HG03108 (cell line): ENCODE data around the gene ASF1A.

Source experiments
- ATAC-seq: cut with Tn5 transposase; IDR thresholded peaks from one replicate; pipeline ENCODE4 v1.9.1; 2021; ENCODE audit warnings: moderate library complexity; ENCODE audit not compliant: unreplicated experiment

The ASF1A gene

DNA sequence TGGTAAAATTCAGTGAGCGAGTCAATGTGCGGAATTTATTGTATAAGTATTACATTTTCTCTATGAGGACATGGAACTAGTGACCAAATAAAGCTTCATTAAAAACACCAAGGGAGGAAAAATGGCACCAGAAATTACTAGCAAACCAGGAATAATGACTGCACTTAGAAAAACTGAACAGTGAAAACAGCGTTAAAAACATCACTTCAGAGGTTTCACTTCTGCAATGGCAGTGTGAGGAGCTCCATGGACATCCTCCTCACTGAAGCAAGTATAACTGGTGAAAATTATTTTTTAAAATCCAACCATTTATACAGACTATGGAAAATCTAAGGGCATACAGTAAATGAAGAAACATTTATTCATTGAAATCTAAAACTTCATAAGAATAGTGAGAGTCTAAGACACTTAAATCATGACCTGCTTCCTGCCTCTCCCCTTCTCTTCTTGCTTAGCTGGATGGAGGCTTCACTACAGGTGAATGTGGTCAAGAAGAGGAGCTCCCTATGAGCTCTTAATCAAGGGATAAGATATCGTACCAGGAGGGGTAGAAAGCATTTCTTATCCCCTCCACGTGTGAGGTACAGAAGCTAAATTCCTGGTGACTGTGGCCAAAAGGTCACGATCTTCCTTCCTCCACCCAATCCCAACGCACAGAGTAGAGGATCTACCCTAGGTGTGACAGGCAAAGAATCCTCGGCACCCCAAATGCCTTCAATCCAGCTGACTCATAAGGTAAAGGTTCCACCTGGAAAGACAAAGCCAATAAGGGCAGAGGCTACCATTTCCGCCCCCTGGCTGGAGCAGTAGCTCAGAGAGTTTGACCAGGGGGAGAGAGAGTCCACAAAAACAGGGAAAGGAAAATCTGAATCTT is 12.3 kb upstream of the ASF1A start:
- no peak for ATAC-seq

DNA sequence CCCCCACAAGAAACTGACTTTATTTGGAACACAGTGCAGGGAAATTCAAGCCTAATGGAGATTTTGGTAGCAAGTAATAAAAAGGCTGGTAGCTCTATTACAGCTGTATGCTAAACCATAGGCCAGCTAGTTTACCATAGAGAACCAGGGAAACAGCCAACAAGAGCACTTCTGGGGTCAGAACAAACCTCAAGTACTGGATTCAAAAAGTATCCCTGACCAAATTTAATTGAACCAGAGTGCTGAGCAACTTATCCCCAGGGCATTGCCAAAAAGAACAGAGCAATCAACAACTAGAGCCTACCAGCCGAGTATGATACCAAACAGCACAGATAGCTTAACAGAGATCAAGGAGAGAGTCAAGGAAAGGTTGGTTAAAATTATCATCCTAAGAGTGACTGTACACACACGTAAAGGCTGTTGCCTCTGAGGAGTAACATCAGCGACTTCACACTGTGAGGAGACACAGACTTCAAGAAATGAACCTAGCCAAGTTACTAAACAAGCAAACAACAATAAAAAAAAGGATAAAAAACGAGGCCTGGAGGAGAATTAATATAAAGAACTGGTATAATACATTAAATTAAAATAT is 11.5 kb upstream of the ASF1A start:
- no peak for ATAC-seq

DNA sequence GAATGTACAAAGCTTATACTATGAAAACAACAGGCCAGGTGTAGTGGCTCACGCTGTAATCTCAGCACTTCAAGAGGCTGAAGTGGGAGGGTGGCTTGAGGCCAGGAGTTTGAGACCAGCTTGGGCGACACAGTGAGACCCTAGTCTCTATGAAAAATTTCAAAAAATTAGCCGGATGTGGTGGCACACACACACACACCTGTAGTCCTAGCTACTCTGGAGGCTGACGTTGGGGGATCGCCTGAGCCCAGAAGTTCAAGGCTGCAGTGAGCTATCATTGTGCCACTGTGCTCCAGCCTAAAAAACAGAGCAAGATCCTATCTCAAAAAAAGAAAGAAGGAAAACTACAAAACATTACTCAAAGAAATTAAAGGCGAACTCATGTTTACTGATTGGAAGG is 7.3 kb upstream of the ASF1A start:
- no peak for ATAC-seq

DNA sequence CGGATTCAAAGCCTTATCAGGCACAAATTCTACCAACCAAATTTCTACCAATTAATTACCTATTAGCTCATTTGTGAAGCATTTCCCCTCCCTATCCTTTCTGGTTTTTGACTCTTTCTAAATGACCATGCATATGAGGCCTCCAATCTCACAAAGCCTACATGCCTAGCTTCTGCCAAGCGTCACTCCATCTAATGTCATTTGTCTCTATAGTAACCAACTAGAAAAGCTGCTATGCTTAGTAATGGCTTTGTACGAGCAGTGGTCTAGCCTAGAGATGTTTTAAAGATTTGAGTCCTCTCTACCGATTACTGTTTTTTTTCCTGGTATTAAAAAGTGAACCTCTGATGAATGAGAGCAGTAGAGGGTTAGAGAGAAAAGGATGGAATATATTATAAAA is 4.8 kb upstream of the ASF1A start:
- no peak for ATAC-seq

DNA sequence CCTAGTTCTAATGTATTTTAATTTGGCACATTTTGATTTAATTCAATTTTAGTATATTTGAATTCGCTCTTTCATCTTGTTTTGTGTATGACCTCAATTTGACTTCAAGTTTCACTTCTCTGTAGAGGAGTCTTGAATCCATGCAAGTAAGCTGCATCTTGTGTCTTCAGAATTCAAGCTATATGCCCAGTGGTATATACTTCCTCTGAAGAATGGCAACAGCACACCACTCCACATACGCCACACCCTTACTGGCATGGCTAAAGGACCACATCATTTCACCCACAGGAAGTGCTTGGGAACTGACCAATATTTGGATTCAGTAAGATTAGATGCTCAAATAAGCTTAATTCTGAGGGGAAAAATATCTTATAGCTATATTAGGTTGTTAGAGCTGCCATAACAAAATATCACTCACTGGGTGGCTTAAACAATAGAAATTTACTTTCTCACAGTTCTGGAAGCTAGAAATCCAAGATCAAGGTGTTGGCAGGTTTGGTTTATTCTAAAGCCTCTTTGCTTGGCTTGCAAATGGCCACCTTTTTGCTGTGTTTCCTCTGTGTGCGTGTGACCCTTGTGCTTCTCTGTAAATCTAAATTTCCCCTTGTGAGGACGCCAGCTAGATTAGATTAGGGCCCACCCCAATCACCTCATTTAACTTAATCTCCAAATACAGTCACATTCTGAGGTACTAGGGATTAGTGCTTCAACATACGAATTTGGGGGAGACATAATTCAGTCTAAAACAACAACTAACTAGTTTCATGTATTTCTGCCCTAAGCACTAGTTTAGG is 2.8 kb upstream of the ASF1A start:
- no peak for ATAC-seq

DNA sequence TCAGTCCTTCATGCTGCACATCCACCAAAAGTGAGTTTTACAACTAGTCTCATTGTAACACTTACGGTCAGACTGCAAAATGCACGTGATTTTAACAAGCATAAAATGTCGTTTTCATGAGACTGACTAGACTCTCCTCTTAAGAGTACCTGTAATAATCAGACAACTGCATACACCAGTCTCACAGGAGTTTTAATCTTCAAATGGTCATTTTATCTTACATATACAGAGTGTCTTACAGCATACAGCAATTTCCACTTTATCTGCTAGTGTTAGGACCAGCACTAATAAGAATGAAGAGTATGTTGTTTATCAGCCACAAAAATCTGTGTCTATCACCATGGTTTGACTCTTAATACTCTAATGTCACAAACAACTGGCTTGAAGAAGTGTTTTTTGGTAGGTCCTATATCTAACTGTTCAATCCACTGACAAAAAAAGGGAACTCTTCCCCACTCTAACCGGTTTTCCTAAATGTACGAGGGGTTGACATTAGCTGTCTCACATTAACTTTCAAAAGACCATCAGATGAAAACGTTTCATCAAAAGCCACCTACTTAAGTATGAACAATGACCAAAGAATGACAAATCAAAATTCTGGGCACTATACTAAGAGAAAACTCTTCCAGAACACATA is 1.5 kb upstream of the ASF1A start:
- ATAC-seq = no peak

DNA sequence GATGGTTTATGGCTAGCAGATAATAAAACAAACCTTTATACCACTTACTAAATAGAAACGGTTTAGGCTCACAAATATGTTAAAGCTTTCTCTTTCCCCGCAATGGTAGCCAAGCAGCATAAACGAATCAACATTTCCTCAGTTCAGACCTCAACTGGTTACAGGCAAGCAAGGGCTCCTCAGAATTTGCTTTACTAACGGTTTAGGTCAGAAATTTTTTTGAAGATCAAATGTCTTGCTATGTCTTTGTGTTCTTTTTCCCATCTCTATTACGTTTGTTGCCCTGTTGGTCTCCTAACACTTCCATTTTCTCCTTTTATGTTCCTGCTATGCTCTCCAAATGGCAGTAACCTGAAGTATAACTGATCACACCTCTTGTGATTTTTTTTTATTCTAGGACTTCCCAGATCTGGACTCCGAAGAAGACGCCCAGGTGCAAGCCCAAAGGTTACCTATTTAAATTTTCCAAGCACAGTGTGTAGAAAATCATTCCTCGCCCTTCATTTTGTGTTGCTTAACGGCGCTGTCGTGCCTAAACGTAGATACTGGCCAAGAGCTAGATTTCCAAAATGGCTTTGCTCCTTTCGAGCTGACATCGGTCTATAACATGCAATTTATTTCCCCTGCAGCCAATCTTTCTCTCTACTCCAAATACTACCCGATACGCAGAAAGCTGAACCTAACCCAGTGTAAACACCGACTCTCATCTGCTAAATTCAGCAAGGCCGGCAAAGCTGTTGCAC is 717 bp upstream of the ASF1A start:
- ATAC-seq = peak; percentile 7

DNA sequence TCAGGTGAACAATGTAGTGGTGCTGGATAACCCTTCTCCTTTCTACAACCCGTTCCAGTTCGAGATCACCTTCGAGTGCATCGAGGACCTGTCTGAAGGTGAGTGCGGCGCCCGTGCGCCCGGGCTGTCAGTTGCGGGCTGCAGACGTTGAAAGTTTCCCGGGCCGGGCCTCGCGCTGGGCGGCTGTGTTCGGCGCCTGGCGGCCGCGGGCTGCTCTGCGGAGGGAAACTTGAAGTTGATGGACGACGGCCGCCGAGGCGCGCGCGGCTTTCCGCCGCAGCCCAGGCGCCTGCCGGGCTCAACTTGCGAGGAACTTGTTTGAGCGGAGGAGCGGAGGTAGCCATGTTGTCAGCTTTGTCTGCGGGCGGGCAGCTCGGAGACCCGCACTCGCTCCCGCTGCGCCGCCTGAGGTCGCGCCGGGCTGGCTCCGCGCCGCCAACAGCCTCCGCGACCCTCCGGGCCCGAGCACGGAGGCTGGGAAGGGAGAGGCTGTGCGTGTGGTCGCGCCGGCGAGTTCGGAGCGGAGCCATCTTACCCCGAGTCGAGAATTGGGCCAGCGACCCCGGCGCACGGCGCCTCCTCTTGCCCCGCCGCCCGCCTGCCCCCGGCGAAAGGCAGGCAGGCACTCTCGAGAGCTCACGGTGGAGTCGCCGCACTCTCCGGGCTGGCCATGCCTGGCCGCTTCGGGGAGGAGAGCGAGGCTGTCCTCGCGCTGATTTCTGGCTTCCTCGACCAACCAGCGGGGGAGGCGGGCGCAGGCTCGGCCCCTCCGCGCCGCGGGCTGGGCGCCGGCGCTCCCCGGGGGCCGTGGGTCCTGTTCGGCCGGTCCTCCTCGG is 691 bp downstream of the ASF1A start:
- ATAC-seq = peak; percentile 37

DNA sequence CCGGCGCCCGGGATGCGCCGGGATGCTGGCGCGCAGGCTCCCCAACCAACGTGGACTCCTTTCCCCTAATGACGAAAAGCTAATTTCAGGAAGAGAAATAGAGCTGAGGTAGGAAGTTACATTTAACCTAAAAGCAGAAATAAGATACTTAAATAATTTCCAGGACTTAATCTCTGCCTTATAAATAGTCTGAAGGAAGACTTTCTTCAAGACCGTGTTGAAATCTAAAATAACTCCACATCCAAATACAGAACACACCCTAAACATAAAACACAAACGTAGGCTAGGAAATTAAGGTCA is 1.3 kb downstream of the ASF1A start:
- no peak for ATAC-seq

DNA sequence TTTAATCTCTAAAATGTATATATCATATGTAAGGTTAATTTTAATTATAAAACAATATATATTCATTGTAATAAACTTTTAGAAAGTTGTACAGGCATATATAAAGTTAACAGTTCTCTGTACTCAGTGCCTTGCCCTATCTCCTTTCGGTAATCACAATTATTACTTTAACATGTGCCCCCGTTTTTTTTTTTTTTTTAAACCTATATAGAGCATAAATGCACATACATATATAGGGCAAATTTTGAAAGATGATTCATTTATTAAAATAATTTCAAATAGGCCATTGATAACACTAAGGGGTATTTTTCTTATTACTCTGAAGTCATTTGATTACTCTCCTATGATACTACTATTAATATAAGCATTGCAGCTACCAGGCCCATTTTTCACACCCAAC is 1.9 kb downstream of the ASF1A start:
- no peak for ATAC-seq

DNA sequence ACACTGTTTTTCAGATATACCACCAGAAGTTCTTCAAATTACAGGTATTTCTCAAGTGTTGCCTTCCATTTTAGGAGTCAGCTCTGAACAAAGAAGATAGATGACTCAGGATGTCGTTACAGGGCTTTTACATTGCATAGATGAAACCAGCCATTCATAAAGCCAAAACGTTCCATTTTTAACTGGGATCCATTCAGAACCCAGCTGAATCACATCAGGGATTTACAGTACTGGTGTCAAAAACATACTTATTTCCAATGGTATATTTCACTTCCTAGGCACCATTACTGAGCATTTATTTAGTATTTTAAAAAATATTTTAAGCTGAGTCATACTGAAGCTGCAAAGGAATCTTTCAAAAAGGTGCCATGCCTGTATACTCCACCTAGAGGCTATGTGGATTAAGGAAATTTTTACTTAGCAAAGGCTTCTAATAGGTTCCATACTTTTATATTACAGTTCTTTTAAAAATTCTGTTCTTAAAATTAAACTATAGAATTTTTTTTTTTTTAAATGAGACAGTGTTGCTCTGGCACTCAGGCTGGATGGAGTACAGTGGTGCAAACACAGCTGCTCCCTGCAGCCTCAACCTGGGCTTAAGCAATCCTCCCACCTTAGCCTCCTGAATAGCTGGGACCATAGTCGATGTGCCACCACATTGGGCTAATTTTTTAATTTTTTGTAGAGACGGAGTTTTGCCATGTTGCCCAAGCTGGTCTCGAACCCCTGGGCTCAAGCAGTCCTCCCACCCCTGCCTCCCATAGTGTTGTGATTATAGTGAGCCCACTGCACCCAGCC is 2.6 kb downstream of the ASF1A start:
- ATAC-seq = no peak

DNA sequence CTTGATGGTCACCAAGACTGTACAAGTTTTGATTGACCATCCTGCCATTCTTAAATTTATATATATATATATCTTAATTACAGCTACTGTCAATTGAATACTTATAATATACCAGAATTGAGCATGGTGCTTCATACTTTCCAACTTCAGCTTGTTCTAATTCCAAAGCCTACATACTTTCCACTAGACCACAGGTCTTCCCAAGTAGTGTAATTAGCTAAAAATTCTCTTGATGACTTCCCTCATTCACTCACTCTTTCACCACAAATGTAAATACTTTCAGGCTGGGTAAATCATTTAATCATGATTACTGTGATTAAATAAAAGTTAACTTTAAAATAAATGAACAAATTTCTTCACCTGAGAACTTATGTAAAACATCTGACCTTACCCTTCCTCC is 3.4 kb downstream of the ASF1A start:
- ATAC-seq = no peak

DNA sequence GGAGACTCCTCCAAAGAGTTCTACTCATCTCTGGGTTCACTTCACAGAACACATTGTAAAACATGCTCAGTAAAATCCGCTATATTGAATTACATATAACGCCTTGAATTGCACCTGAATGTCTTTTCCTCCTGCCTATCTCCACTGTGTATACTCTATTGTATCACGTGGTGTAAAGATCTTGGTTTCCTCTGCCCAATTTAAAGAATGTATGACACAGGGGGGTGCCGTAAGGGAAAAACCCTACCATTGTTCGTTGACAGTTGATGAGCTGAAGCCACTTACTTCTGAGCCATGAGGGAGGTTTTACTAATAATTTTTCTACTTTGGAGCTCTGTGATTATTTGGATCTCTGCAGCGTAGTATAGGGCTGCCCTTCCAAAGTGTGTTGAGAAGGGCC is 6.0 kb downstream of the ASF1A start:
- ATAC-seq = no peak

DNA sequence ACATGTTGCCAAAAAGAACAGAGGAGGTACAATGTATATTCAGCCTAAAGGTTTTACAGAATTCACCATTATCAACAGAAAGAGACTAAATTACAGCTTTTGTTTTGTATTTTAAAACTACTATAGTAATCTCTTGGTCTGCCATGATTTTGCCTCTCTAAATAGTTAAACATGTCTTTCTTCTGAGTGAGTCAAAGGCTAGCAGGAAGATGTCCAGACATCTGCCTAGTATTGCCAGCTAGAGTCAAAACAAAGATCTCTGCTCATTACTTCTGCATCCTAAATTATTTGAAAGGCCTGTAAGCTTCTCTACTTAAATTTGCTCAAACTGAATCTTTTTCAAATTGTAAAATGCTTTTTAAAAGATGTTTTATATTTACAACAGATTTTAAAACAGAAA is 8.8 kb downstream of the ASF1A start:
- ATAC-seq = no peak

DNA sequence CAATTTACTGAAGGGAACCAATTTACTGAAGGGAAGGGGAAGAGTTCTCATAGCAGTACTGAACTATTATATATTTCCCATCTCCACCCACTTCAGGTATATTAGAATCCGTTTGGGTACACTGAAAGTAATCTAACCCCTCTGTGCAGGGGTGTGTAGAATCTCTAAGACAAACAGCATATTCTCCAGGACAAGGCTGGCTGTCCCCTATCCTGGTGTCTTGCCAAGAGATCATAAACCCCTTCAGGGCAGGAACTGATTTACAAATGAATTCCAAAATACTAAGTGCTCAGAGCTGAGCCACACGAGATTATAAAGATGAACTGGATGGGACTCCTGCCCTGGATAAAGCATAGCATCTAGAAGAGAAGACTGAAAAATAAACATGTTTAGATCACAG is 9.2 kb downstream of the ASF1A start:
- ATAC-seq = no peak

DNA sequence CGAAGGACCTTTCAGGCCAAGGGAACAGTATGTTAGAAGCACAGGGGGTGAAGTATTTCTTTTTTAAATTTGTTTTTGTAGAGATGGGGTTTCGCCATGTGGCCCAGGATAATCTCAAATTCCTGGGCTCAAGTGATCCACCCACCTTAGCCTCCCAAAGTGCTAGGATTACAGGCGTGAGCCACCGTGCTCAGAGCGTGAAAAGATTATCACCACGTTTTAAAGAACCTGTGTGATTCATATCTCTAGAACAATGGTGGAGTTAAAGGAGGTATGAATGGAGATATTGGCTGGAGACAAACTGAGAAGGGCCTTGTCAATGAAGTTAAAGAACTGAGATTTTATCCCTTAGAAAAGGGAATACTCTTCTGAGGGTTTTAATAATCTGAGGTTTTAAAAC is 9.7 kb downstream of the ASF1A start:
- no peak for ATAC-seq

DNA sequence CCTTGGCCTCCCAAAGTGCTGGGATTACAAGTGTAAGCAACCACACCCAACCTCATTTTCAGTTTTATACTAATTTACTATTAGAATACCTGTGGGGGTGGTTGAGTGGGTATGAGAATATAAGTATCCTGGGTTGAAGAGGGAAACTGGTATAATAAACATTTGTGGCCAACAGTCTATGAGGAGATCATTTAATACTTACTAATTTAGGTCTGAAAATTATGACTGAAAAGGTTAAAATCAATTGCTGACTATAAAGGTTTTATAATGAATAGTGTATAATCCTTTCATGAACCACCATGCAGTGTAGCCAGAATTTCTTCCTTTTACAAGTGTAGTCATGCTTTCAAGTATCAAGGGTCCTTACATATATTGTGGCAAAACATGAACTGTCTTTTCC is 11.1 kb downstream of the ASF1A start:
- ATAC-seq = no peak

DNA sequence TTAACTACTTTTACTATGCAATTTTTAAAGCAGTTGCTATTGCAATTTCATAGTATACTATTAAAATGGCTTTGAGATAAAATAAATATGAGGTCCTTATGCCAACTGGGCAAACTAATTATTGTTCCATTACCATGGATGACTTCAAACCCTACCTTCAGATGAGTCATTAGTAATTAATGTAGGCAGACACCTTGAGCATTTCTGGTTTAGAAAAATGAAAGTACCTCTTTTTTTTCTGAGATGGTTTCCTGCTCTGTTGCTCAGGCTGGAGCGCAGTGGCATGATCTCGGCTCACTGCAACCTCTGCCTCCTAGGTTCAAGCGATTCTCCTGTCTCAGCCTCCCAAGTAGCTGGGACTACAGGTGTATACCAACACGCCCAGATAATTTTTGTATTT is 11.9 kb downstream of the ASF1A start:
- no peak for ATAC-seq

DNA sequence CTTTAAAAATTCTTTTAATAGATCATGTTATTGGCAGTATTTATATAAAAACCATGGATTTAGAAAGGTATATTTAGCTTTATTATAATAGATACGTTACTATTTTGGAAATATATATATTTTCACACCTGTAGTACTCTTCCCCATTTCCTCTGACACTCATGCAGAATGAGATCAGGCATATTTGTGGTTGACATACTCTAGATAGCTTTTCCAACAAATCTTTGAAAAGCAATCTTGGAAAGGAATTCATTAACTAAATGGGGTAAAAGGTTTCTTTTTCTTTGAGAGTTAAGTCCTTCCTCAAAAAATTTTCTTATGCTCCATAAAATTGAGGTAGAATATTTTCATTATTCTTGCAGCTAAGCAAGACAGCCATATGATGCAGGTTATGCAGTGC is 14.5 kb downstream of the ASF1A start:
- ATAC-seq = no peak
